Esophagus mucosa (tissue), 1 donor: ENCODE measurements around the gene PLEKHA6. TPM values are rescaled to one million over a fixed set of nuclear protein-coding genes. Genes with fewer than 3 reads are reported as not detected.

ENCODE experiments used
- ATAC-seq: fragments of 200-7000 bp; cut with Tn5 transposase; one replicate; pipeline ENCODE4 v1.9.1; 2020
- total RNA-seq: library from RNA; stranded (reverse); gene quantifications from one replicate; pipeline ENCODE4 v1.2.4, GENCODE V29; 2023
- donor health status: DM: yes; HTN: yes; CAD: no.

Gene PLEKHA6
- total RNA-seq, 1 donor from 2014 or later: 11.1 TPM

DNA sequence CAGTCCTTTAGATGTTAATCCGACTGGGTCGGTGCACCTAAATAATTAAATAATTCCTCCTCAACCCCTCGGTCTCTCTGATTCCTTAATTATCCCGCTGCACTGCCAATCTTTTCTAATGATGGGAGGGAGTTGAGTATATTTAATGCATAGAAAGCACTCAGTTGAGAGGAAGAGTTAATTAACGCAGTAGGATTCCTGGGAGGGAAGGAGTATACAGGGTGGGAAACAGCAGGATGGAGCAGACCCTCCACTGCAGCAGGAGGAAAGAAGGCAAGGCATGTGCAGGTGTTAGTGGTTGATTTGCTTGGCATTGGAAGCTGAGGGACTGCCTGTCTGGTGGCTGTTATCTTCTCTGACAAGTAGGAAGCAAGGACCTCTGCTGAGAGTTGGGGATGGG lies 183.7 kb downstream of the PLEKHA6 start:
- no peak for ATAC-seq

GRCh38 chr1:204174958-204175357 lies 184.8 kb downstream of the PLEKHA6 start:
- no peak for ATAC-seq

- no peak for ATAC-seq
These were observed 187.2 kb downstream of the PLEKHA6 start for GRCh38 chr1:204172404-204173029.

DNA sequence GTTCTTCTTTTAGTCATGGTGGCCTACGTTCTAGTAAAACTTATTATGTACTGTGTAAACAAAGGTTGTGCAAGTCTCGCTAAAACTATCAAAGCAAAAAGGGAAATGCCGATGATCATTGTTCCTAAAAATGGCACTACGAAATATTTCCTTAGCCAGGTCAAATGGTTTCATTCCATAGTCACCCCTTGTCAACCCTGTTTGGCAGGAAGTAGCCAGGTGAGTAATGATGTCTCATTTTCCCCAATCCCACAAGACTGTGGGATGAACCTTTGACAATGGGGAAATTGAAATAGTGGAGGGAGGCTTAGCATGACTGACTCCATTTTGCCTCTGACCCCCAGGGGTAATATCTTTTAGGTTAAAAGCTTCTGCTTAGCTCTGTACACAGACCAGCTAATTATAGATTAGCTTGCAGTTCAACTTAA lies 188.0 kb downstream of the PLEKHA6 start:
- peak; percentile 97 for ATAC-seq

- ATAC-seq: peak; percentile 29
These were observed 189.1 kb downstream of the PLEKHA6 start for GRCh38 chr1:204170494-204171155.

- ATAC-seq: no peak
These were observed 189.9 kb downstream of the PLEKHA6 start for GRCh38 chr1:204169858-204170257.

Other genes starting within 250 kb of the PLEKHA6 start
- gene ETNK2, start 207.9 kb downstream of the PLEKHA6 start, total RNA-seq: 2.8 TPM
- not detected for gene REN, start 193.6 kb downstream of the PLEKHA6 start, total RNA-seq
- not detected for gene KISS1, start 163.4 kb downstream of the PLEKHA6 start, total RNA-seq
- not detected for gene GOLT1A, start 145.9 kb downstream of the PLEKHA6 start, total RNA-seq
- 27.5 TPM for gene PPP1R15B, start 51.9 kb upstream of the PLEKHA6 start, total RNA-seq
- gene PIK3C2B, start 134.9 kb upstream of the PLEKHA6 start, total RNA-seq: 23.7 TPM
- gene MDM4, start 156.5 kb upstream of the PLEKHA6 start, total RNA-seq: 33.0 TPM